Measurements from ENCODE around the gene ATF1.
"Not testable (repeated sequence)": the region's sequence is repeated elsewhere in the genome, so short reads cannot be mapped to it uniquely, and the experiment has no call there.

The ATF1 gene

DNA sequence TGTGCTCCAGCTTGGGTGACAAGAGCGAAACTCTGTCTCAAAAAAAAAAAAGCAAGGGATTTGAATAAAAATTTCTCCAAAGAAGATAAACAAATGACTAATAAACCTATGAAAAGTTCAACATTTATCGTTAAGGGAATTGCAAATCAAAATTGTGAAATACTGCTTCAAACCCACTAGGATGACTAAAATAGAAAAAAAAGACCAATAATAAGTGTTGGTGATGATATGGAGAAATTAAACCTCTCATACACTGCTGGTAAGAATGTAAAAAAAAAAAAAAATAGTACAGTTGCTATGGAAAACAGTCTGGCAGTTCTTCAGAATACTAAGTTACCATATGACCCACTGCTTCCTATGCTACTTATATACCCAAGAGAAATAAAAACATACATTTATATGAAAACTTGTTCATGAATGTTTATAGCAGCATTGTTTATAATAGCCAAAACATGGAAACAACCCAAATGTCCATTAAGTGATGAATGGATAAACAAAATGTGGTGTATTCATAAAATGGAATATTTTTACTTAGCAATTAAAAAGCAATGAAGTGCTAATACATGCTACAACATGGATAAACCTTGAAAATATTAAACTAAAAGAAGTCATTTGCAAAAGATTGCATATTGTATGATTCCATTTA lies 39.5 kb downstream of the ATF1 start:
- no peak for DNase-seq (ENCODE audit: low read depth)

DNA sequence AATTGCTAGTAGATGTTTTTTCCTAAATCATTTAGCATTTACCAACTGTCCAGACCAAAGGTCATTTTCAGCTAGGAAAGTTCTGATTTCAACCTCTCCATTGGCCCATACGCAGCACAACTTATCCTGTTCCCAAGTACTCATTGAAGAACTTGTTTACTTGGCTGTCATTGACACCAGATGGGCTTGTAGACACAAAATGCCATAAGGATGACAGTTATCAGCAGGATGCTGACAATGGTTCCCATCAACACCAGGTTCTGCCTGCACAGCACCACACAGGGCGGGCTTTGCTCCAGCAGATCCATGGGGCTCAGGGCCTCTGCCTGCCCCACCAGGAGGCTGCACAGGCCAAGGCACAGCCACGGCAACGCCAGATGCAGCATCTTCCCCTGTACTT lies 42.3 kb downstream of the ATF1 start:
- DNase-seq (ENCODE audit: low read depth) = no peak

DNA sequence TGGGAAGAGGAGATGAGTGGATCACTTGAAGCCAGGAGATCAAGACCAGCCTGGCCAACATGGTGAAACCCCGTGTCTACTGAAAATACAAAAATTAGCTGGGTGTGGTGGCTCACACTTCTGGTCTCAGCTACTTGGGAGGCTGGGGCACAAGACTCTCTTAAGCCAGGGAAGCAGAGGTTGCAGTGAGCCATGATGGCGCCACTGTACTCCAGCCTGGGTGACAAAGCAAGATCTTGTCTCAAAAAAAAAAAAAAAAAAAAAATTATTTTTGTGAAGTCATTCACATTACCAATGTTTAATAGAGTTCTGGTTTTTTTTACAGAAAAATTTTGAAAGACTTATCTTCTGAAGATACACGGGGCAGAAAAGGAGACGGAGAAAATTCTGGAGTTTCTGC lies 45.2 kb downstream of the ATF1 start:
- not testable (repeated sequence) for DNase-seq (ENCODE audit: low read depth)

DNA sequence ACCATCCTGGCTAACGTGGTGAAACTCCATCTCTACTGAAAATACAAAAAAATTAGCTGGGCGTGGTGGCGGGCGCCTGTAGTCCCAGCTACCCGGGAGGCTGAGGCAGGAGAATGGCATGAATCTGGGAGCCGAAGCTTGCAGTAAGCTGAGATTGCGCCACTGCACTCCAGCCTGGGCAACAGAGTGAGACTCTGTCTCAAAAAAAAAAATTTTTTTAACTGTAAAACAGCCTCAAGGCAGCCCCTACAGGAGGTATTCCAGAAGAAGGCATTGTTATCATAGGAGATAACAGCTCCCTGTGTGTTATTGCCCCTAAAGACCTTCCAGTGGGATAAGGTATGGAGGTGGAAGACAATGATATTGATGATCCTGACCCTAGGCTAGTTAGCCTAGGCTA lies 51.0 kb downstream of the ATF1 start:
- DNase-seq (ENCODE audit: low read depth) = not testable (repeated sequence)

DNA sequence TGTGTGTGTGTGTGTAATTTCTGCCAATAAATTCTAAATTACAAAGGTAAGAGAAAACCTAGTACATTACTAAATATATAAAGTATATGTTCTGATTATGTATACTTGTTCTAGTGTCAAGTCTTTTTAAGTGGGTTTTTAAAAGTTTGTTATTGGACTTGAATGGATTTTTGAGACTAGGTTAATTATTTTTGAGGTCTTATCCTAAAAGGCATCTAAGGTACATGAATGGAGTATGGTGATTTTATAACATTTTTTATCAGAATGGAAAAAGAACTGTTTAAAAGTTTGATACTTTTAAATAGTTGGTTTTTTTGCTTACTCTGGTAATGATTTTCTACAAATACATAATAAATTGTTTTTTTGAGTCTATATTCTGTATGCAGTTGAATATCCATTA lies 56.3 kb downstream of the ATF1 start:
- DNase-seq (ENCODE audit: low read depth) = no peak

DNA sequence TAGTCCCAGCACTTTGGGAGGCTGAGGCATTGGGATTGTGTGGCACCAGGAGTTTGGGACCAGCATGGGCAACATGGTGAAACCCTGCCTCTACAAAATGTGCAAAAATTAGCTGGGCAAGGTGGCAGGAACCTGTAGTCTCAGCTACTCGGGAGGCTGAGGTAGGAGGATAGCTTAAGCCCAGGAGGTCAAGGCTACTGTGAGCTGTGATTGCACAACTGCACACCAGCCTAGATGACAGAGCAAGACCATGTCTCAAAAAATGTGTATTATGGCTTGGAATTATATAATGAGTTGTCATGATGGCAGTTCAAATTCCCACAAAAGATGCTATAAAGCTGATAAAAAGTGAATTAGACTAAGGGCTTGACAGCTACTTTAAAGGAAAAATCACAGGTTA lies 58.2 kb downstream of the ATF1 start:
- DNase-seq (ENCODE audit: low read depth) = no peak

DNA sequence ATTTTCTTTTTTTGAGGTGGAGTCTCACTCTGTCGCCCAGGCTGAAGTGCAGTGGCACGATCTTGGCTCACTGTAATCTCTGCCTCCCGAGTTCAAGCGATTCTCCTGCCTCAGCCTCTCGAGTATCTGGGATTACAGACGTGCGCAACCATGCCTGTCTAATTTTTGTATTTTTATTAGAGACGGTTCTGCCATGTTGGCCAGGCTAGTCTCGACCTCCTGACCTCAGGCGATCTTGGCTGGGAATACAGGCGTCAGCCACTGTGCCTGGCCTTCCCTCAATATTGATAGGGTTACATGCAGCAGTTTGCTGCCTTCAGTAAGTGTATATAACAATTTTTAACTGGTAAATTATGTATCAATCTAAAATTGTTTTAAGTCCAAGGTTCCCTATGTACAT lies 59.8 kb downstream of the ATF1 start:
- not testable (repeated sequence) for DNase-seq (ENCODE audit: low read depth)

DNA sequence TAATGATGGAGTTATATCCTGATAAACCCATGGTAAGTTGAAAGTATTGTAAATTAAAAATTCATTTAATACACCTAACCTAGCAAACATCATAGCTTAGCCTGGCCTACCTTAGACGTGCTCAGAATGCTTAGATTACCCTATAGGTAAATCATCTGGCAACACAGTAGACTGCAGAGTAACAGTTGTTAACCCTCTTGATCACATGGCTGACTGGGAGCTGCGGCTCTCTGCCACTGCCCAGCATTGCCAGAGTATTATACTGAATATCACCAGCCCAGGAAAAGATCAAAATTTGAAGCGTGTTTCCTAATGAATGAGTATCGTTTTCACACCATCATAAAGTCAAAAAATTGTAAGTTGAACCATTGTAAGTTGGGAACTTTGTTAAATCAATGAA lies 61.0 kb downstream of the ATF1 start:
- DNase-seq (ENCODE audit: low read depth) = no peak

DNA sequence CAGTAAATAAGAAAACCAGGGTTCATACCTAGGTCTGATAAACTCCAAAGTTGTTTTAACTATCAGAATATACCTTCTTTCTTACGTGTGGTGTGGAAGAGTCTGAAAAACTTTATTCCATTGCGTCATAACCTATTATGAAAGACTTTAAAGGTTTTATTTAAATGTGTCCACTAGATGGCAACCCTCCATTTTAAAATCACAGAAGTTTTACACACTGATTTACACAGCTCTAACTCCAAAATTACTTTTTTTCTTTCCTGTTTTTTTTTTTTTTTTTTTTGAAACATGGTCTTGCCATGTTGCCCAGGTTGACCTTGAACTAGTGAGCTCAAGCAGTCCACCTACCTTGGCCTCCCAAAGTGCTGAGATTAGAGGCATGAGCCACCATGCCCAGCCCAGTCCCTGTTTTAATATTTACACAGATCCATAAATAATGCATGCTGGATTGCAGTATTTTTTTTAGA lies 61.5 kb downstream of the ATF1 start:
- DNase-seq (ENCODE audit: low read depth) = no peak

DNA sequence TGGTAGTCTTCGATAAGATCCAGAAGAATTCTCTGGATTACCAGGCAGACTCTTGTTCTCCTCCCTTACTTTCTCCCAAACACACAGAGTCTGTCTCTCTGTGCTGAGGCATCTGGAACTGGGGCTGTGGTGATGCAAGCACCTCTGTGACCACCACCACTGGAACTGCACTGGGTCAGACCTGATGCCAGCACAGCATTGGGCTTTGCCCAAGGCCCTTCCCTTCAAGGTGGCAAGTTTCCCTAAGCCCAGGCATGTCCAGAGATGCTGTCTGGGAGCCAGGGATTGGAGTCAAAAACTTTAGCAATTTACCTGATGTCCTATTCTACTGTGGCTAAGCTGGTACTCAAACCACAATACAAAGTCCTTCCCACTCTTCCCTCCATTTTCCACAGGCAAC lies 64.2 kb downstream of the ATF1 start:
- no peak for DNase-seq (ENCODE audit: low read depth)

DNA sequence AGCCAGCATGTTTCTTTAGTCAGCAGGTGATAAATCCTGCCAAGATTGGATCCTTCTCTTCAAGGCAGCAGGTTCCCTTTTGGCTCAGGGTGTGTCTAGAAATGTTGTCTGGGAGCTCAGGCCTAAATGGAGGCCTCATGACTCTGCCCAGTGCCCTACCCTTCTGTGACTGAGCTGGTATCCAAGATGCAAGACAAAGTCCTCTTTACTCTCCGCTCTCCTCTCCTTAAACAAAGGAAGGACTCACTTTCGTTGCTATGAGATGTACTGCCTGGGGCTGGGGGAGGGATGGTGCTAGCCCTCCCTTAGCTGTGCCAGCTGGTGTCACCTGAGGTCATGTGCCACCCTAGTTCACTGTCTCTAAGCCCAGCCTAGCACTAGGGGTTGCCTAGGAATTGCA lies 65.0 kb downstream of the ATF1 start:
- DNase-seq (ENCODE audit: low read depth) = no peak

DNA sequence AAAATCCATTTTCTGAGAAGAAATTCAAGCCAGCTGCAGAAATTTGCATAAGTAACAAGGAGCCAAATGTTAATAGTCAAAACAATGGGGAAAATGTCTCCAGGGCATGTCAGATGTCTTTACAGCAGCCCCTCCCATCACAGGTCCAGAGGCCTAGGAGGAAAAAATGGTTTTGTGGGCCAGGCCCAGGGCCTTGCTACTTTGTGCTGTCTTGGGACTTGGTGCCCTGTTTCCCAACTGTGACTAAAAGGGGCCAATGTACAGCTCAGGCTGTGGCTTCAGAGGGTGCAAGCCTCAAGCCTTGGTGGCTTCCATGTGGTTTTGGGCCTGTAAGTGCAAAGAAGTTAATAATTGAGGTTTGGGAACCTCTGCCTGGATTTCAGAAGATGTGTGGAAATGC lies 69.9 kb downstream of the ATF1 start:
- DNase-seq (ENCODE audit: low read depth) = not testable (repeated sequence)

DNA sequence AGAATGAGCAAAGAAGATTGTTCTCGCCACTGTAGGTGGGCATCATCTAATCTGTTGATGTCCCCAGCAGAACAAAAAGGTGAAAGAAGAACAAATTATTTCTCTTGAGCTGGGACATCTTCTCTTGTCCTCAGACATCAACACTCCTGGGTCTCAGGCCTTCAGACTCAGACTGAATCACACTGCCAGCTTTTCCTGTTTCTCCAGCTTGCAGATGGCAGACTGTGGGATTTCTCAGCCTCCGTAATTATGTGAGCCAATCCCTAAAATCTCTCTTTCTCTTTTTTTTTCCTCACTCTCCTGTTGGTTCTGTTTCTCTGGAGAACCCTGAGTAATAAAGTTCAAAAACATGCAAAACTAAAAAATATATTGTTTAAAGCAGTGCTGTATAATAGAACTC lies 75.1 kb downstream of the ATF1 start:
- DNase-seq (ENCODE audit: low read depth) = no peak

DNA sequence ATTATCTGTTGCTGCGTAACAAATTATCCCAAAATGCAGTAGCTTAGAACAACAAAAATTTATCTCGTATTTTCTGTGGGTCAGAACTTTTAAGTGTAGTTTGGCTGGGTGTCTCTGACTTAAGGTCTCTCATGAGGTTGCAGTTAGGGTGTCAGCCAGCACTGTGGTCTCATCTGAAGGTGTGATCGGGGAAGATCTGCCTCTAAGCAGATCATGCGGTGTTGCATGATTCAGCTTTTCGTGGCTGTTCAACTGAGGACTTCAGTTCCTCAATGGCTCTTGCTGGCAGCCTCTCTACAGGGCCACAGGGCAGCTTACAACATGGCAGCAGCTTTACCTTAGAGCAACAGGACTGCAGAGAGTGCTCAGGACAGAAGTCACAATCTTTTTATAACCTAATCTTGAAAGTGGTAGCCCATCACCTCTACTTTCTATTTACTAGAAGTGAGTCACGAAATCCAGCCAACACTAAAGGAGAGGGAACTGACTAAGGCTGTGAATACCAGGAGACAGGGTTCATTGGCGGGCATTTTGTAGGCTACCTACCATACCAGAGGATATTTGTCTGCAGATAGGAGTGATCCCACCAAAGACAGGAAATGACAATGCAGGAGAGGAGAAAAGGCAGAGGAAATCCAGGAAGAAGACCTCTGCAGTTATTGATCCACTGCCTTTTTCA lies 77.0 kb downstream of the ATF1 start:
- DNase-seq (ENCODE audit: low read depth) = no peak

DNA sequence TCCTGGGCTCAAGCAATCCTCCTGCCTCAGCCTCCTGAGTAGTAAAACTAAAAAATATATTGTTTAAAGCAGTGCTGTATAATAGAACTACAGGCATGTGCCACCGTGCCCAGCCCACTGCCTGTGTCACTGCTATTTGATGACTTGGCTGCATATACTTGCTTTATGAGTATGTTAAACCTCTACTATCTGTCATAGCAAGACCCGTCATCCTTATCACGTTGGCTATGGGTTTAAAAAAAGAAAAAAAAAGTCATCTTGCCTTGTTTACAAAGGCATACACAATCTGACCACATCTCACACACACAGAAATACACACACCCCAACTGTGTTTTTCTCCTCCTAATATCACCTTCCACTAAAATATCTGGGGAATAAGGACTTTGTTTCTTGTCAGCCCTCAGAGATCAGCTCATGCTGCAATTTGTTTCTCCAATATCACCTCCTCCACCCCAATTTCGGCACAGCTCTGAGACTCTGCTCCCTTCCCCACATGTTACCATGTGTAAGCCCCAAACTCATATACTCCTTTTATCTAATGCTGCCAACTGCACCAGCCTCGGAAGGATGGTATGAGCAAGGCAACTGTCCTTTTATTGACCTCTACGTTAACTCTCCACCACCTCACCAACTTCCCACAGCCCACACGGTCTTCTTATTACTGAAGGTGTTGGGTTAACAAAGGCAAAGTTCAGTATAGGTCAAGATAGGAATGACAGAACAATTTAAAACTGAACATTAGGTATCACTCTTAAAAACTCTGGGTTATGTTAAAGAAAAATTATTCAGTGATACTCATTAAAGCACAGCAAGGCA lies 78.0 kb downstream of the ATF1 start:
- DNase-seq (ENCODE audit: low read depth) = no peak

DNA sequence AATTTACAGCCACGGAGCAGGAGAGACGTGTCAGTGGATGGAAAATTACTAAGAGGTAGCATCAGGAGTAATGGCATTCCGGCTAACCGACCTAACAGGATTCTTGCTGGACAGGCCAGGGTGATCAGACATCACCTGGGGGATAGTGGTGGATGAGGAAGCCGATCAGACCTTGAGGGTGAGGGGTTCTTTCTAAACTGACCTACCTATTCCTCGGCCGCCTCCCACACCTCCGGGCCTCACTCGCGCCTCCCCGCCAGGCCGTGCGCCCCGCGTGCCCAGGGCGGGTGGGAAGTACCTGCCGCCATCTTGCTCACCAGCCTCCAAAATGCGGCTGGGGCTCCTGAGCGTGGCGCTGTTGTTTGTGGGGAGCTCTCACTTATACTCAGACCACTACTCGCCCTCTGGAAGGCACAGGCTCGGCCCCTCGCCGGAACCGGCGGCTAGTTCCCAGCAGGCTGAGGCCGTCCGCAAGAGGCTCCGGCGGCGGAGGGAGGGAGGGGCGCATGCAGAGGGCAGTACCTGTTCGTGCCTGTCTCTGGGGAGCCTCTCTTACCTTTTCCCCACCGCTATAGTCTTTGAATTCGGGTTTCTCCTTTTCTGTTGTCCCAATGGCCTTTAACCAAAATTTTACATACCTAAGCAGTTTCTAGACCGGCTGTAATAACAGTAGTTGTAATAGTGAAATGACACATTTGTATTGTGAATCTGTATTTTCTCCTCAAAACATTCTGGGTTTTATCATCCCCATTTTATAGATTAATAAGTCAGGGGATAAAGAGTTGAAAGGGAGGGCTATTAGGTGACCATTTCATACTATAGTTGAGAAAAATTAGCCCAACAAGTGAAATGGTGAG lies 79.0 kb downstream of the ATF1 start, which contains the start of gene TMPRSS12:
TMPRSS12 (plus strand) TSS at position 290 of the 857 bp plus-strand sequence; CDS start at position 329, 39 bp downstream.
- no peak for DNase-seq (ENCODE audit: low read depth)

DNA sequence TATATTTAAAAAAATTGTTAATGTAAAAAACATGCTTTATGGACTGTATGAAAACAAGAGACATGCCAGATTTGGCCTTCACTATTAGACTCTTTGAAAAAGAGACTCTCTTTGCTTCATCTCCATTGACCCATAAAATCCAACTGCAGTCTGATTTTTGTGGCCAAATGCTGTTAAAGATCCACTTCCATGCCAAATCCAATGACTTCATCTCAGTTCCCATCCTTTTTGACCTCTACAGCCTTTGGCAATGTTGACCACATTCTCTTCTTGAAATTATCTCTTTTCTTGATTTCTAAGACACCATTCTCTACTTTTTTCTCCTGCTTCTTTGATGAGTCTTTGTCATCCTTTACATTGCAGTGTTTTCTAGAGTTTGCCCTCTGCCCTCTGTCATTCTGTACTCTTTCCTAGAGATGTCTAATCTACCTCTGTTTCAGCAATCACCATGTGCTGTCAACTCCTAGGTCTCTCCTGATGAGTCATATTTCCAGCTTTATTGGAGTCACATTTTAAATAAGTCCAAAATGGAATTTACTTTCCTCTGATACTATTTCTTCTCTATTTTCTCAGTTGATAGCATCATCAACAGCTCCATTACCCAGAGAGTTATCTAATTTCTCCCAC lies 81.2 kb downstream of the ATF1 start:
- no peak for DNase-seq (ENCODE audit: low read depth)

DNA sequence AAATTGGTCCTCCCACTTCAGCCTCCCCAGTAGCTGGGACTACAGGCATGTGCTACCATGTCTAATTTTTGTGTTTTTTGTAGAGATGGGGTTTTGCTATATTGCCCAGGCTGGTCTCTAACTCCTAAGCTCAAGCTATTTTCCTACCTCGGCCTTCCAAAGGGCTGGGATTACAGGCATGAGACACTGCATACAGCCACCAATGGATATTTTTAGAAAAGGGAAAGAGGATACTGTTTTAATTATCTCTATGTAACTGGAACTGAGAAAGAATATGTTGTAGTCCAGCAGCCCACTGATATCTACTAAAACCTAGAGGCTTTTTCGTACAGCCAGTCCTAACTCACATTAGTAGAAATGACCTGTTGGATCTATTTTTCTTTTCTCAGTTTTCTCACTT lies 85.1 kb downstream of the ATF1 start:
- DNase-seq (ENCODE audit: low read depth) = no peak

DNA sequence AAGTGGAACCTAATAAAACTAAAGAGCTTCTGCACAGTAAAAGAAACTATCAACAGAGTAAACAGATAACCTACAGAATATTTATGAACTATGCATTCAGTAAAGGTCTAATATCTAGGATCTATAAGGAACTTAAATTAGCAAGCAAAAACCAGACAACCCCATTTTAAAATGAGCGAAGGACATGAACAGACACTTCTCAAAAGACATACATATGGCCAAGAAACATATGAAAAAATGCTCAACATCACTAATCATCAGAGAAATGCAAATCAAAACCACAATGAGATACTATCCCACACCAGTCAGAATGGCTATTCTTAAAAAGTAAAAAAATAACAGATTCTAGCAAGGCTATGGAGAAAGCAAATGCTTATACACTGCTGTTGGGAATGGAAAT lies 91.3 kb downstream of the ATF1 start:
- DNase-seq (ENCODE audit: low read depth) = not testable (repeated sequence)

DNA sequence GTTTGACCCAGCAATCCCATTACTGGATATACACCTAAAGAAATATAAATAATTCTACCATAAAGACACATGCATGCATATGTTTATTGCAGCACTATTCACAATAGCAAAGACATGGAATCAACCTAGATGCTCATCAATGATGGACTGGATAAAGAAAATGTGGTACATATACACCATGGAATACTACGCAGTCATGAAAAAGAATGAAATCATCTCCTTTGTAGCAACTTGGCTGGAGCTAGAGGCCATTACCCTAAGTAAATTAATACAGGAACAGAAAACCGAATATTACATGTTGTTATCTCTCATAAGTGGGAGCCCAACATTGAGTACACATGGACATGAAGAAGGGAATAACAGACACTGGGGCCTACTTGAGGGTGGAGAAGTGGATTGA lies 91.8 kb downstream of the ATF1 start:
- DNase-seq (ENCODE audit: low read depth) = not testable (repeated sequence)

DNA sequence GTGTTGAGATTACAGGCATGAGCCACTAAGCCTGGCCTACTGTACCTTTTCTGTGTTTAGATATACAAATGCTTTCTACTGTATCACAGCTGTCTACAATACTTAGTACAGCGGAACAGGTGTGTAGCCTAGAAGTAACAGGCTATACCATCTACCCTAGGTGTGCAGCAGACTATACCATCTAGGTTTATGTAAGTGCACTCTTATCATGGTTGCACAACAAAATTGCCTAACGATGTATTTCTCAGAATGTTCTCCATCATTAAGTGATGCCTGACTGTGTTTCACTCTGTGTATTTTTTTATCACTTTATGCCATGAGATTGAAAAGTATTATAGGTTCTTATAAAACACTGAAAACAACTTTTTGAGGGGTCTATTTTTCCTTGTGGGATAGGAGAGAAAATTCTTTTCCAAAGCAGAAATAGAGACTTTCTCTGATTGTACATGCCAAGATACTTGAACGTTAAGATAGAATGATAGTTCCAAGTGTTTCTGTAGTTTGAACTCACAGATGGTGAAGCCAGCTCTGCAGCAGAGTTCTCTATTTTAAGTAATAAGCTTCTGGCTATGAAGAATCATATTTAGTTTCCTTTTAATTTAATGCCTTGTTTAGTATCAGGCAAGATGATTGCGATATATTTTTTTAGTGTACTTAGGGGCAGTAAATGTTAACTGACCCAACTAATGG lies 95.9 kb downstream of the ATF1 start:
- DNase-seq (ENCODE audit: low read depth) = no peak
